HG03045 (cell line): ENCODE measurements around the gene FCRLA.

ENCODE experiments used
- ATAC-seq: cut with Tn5 transposase; IDR thresholded peaks from one replicate; pipeline ENCODE4 v1.9.1; 2021; ENCODE audit warnings: mild to moderate bottlenecking, moderate library complexity; ENCODE audit not compliant: unreplicated experiment

The FCRLA gene

GRCh38 chr1:161731241-161731640 lies 24.2 kb downstream of the FCRLA start:
- ATAC-seq, result no peak

- no peak for ATAC-seq
Measured at GRCh38 chr1:161731981-161732718, 25.1 kb downstream of the FCRLA start.

GRCh38 chr1:161733526-161733925 lies 26.5 kb downstream of the FCRLA start:
- no peak for ATAC-seq

DNA sequence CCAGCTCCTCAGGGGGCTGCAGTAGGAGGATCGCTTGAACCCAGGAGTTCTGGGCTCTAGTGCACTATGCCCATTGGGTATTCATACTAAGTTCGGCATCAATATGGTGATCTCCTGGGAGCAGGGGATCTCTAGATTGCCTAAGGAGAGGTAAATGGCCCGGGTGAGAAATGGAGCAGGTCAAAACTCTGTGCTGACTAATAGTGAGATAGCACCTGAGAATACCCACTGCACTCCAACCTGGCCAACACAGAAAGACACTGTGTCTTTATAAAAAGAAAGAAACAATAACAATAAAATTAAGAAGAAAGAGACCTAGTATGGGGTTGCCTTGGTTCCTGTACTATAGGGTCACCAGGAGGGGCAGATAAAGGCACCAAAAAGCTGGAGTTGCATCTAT lies 28.8 kb downstream of the FCRLA start:
- no peak for ATAC-seq

DNA sequence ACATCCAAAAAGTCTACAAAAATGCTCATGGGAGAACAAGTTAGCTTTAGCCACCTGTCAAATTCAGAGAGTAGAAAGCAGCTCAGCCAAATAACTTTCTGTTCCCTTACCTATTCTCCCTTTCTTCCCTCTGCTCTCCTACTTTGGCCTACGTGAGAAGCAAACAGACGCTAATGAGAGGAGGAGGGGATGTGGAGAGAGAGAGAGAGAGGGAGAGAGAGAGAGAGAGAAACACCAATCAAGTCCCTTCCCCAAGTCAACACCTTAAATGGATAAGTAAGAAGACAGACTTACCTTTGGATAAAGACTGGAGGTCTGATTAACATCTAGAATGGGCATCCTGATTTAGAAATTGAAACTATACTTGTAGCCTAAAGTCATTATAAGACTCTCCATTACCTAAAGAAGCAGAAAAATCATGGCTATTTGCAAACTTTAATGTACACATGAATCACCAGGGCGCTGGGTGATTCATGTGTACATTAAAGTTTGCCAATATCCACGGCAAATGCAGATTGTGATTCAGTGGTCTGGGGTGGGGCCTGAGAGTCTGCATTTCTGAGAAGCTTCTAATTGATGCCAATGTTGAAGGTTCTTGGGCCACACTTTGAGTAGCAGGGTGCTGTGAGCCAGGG lies 29.4 kb downstream of the FCRLA start:
- no peak for ATAC-seq

- ATAC-seq, result no peak
Measured at GRCh38 chr1:161737625-161738024, 30.6 kb downstream of the FCRLA start.

DNA sequence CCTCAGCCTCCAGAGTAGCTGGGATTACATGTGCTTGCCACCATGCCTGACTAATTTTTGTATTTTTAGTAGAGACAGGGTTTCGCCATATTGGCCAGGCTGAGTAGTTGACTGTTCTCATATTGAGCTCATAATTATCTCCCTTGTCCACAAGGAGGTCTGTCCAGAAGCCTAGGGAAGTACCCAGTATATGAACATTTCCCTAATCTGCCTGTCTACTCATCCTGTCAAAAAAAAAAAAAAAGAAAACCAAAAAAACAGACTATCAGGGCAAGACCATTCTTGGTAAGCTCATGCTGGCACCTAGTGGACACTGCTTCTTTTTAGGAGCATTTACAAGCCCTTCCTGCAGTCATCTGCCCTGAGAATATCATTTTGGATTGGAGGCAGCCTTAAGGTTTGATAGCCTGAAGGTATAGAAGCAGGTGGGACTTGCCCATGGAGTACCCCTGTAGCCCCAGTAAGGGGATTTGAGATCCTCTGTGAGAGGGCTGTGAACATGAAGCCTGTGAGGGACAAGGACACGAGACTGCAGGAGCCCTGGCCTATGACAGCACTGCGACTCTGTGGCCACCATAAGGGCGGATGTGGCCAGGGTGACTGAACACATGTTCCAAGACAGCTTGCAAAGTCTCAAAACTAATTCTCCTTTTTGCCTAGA lies 31.7 kb downstream of the FCRLA start:
- peak; percentile 67 for ATAC-seq

GRCh38 chr1:161739865-161740566 lies 33.0 kb downstream of the FCRLA start:
- no peak for ATAC-seq

GRCh38 chr1:161740921-161741320 lies 33.9 kb downstream of the FCRLA start:
- ATAC-seq, result no peak

GRCh38 chr1:161743231-161743630 lies 36.2 kb downstream of the FCRLA start:
- no peak for ATAC-seq

DNA sequence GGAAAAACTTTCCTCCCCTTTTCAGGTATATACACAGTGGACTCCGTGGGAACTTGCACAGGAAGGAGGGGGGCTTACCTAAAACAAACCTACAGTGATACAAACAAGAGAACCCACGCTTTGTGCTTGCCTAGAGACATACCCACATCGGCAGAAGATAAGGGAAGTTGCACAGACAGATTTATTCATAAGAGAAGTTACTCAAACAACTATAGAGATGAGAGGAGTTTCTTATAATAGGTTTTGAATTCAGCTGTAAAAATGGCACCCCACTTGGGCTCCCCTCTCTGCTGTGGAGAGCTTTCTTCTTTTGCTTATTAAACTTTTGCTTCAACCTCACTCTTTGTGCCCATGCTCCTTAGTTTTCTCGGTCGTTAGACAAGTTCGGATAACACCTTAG lies 40.8 kb downstream of the FCRLA start:
- ATAC-seq, result no peak

- peak; percentile 96 for ATAC-seq
Measured at GRCh38 chr1:161749509-161750407, 42.7 kb downstream of the FCRLA start, which contains the start of gene DUSP12. Gene DUSP12 (plus strand): TSS chr1:161749786. CDS start chr1:161749802, 16 bp downstream.

DNA sequence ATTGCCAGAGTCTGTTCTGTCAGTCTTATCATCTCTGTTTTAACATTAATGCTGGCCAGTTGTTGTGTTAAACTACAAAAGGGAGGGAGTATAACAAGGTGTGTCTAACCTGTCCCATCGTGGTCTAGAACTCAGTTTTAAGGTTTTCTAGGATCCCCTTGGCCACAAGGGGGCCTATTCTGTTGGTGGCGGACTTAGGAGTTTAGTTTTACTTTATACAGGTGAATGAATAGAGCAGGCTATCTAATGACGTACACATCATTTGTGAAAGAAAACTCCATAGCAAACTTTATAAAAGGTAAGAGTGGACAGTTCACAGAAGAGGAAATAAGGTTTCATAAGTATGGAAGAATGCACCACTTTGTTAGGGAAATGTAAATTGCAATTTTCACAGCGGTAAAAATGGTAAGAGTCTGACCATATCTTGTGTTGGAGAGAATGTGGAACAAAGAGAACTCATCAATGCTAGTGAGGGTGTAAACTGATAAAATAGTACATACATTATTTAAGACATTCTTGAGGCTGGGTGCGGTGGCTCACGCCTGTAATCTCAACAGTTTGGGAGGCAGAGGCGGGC lies 56.6 kb downstream of the FCRLA start:
- no peak for ATAC-seq
